Medulla oblongata (tissue), 1 donor: ENCODE results near the gene DMPK.

Source experiments
- DNase-seq: peaks from one replicate; pipeline ENCODE4 v3.0.0-alpha.2; 2015; ENCODE audit errors: extremely low spot score

Gene DMPK

GRCh38 chr19:45782162-45782691 is at the start of gene DMPK:
TSS of gene DMPK (minus strand) at chr19:45782490. CDS start at chr19:45782352, 138 bp downstream.
- no peak for DNase-seq

DNA sequence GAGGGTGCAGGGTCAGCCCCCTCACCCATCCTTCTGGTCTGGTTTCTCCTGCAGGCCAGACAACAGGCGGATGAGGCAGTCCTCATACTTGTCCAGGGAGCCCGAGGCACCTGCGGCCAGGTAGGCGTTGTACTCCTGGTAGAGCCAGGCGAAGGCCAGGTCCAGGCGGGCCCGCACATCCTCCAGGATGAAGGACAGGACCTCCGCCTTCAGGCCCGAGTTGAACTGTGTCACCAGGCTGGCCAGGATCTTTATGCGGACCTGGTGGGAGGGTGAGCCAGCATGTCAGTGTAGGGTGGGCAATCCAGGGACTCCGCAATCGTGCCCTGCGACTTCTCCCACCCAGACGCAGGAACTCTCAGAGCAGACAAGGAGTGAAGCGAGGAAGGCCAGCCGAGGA is 46.7 kb upstream of the DMPK start:
- no peak for DNase-seq

DNA sequence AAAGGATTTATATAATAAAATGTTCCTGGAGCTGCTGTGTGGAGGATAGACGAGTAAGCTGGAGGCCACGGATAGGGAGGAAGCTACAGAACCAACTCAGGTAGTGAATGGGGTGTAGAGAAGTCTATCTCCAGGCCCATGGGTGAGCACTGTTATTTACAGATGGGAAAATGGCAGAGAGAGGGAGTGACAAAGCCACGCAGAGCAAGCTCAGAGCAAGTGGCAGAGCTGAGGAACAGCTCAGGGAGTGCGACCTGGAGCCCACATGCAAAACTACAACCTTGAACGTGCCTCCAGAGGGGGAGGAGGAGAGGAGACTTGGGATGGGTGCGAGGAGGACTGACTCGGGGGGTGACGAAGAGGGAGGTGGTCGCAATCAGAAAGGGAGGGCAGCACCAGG is 46.2 kb upstream of the DMPK start:
- no peak for DNase-seq

- no peak for DNase-seq
Observed at GRCh38 chr19:45827459-45828093, 45.3 kb upstream of the DMPK start.

- no peak for DNase-seq
Observed at GRCh38 chr19:45826934-45827333, 44.6 kb upstream of the DMPK start.

DNA sequence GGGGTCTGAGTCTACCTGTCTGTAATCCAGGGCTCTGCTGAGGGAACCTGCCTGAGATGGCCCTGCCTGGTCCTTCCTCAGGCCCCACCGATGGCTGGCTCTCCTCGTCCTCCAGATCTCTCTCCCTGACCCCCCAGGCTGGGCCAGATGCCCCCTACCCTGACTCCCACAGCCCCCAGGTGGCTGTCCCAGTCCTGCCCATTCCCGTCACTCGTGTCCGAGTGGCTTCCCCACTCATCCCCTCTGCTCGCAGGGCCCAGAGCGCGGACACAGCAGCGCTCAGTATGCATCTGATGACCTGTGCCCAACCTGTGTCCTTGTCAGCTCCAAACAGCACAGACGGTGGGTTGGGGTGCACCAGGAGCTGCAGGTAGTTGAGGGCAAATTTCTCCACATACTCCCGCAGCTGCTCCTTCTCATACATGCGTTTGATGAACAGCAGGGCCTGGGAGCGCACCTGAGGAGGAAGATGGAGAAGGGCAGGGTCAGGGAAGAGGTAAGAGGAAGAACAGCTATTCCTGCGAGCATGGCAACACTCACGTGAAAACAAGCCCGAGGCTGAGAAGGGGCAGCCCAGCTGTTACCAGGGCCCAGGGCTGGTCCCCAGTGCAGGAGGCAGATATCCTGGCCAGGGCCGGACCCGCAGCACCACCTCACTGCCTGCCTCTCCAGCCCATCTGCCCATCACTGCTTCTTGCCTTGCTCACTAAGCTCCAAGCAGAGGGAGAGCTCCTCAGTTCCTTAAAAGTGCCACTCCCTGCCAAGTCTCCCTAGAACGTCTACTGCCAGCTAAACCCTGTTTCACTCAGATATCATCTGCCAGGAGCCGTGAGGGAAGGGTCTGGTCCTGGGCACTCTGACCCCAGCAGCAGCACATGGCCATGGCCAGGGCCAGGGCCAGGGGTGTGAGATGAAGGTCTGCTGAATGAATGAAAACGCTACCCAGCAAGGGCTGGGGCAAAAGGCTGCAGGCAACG is 43.9 kb upstream of the DMPK start:
- DNase-seq, result no peak

DNA sequence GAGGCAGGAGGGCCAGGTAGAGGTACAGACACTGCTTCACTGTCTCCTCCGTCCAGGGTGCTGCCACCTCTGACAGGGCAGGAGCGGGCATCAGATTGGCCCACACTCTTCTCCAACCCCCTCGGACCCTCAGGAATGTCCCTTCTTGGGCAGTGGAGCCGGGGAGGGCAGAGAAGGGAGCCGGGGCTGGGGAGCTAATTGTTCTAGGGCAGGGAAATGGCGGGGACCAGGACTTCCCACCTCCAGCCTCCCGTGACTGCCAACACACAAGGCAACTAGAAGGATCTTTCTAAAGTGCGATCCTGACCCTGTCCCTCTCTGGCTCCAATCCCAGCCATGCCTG is 42.9 kb upstream of the DMPK start:
- DNase-seq, result no peak

DNA sequence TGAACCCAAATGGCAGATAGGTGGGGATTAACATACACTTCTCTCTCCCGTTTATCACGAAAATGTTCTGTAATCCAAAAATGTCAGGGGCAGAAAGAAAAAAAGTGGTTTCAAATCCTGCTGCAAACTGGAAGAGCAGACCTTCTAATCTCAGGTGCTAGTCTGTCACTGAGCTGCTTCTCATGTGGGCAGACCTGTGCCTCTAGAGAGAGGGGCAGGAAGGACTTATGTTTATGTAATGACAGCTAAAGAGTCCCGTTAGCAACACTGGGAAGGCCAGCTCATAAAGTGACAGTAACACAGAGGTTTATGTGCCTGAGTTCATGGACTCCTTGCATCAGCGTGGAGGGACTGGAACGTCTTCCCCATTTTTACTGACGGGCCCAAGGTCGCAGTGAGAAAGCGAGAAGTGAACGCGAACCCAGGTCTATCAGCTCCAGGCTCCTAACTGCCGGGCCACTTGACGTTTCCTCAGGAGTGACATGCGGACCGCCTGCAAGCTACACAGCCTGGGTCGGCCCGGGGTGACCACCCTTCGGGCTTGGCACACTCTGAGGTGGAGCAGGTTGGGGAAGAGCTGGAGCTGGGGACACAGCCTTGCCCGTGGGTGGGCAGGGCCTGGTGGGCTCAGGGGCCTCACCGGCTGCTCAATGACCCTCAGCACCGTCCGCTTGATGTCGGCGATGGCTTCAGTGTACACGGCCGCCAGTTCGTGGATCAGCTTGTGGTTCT is 42.4 kb upstream of the DMPK start:
- DNase-seq, result no peak

- DNase-seq, result peak; percentile 9
Observed at GRCh38 chr19:45824041-45824471, 41.8 kb upstream of the DMPK start.

- no peak for DNase-seq
Observed at GRCh38 chr19:45823182-45823581, 40.9 kb upstream of the DMPK start.

- DNase-seq, result no peak
Observed at GRCh38 chr19:45822716-45823115, 40.4 kb upstream of the DMPK start.

GRCh38 chr19:45821570-45821969 is 39.3 kb upstream of the DMPK start:
- no peak for DNase-seq

DNA sequence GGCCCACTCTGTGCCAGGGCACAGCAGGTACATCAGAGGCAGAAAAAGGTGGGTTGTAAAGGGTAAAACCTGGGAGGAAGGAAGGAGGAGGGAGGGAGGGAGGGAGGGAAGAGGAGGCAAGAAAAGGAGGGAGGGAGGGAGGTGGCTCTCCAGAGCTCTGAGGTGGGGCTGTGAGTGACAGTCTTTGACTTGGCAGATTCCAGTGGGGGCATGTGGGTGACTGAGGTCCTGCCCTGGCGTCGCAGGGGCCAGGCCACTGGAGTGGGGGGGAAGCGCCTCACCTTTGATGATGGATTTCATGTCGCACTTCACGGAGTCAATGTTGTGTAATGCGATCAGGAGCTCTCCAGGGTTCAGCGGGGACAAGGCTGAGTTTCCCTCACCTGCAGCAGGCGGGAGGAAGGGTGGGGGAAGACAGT is 38.8 kb upstream of the DMPK start:
- no peak for DNase-seq

- DNase-seq, result no peak
Observed at GRCh38 chr19:45820413-45821102, 38.3 kb upstream of the DMPK start.

DNA sequence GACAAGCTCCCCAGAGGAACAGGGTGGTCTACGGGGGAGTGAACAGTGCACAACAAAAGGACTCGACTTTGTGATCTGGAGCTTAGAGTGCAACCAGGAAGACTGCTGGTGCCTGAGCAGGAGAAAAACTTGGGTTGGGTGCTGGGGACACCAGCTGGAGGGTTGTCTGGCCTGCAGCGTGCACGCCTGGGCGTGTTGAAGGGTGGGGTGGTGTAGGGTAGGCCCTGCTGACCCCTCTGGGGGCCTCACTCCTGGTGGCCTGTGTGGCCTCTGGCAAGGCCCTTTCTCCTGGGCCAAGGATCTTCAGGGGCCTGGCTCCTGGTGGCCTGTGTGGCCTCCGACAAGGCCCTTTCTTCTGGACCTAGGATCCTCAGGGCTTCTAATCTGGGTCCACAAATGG is 37.5 kb upstream of the DMPK start:
- DNase-seq, result no peak

DNA sequence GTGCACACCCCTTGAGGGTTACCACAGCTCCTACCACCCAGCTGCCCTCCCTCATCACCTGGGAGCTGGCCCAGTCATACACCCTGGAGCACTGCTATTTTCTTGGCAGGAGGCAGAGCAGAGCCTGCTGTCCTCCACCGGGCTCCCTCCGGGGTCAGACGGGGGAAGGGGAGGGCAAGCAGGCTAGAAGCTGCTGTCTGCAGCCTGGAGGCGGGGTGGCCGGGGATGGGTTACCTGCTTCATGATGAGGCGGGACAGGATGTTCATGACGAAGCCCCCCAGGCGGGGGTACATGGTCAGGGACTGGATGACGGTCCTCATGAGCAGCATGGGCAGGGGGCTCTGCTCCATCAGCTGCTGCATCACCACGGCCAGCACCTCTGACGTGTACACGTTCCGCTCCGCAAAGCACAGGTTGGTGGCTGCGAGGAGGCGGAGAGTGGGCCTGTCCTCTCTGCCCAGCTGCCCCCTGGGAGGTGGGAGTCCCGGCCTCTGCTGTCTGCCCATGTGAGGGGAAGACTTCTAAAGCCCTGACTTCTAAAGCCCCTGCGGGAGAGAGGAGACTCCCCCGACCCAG is 35.5 kb upstream of the DMPK start:
- DNase-seq, result no peak

- DNase-seq, result peak; percentile 92
Observed at GRCh38 chr19:45817010-45817724, 34.9 kb upstream of the DMPK start.

DNA sequence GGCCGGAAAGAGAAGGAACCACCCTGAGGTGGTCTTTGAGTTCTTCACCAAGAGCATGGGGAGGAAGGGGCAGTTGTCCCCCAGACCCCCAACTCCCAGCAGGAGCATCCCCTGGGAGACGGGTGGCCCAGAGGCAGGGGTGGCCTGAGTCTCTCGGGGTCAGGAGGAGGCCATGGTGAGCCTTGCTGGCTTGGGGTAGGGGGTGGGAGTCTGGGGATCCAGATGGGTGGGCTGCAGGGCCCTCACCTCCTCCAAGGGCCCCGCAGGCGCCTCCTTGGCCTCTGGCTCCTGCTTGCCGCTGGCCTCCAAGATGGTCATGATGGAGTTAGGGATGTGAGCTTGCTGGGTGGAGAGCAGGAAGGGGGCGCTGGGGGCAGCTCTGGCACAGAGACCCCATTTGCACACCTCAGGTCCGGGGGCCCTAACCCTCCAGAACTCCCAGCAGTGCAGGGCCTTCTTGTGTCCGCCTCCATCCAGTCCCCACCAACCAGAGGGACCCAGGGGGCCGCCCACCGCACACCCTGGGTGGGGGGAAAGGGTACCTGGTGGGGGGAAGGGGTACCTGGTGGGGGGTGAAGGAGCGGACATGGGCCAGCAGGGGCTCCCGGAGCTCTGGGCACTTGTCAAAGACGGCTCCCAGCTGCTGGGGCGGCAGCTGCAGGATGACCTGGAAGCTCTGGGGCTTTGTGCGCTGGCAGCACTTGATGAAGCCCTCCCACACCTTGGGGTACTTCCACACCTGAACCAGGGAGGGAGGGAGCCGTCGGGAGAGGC is 34.1 kb upstream of the DMPK start:
- DNase-seq, result no peak

GRCh38 chr19:45815481-45816216 is 33.4 kb upstream of the DMPK start:
- DNase-seq, result no peak
